GM12872 (cell line): ENCODE measurements around the gene RAB9B.
A peak's percentile ranks its signal among the peaks of the same experiment; 100 is the strongest.

Source experiments
- CTCF ChIP-seq: IDR thresholded peaks from 3 replicates; pipeline ENCODE4 v1.5.1; 2011; ENCODE audit warnings: low read depth, mild to moderate bottlenecking, low read length, moderate library complexity; ENCODE audit not compliant: insufficient read depth

Gene RAB9B

DNA sequence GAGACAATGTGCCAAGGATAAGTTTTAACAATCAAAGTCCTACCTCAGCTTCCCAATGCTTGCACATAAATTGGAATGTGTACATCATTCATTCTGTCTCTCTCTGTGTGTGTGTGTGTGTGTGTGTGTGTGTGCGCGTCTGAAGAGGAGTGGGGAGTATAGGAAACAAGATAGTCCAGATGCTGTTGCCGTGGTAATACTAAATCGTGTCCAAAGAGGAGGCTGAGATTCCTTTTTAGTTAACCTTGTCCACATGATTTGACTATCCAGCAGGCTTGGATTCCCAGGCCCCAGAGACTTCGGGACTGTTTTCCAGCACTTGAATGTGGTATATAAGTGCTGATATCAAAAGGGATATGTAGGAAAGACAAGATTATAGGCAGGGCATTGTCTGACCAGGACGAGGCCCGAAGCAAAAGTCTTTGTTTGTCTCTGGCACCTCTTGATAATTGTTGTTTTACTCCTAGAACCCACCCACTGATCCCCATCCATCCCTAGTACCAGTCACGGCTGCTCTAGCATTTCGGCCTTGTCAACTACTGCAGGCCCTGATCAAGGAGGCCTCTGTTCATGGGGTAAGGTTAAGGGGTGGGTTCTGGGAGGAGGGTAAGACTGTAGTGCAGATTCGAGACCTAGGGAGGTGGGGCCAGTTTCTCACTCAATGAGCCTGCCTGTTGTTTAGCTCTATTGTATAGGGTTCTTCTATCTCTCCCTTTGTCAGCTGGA lies 51.6 kb downstream of the RAB9B start:
- no peak for TF ChIP-seq CTCF

GRCh38 chrX:103779141-103779789 lies 52.8 kb downstream of the RAB9B start:
- TF ChIP-seq CTCF = no peak

DNA sequence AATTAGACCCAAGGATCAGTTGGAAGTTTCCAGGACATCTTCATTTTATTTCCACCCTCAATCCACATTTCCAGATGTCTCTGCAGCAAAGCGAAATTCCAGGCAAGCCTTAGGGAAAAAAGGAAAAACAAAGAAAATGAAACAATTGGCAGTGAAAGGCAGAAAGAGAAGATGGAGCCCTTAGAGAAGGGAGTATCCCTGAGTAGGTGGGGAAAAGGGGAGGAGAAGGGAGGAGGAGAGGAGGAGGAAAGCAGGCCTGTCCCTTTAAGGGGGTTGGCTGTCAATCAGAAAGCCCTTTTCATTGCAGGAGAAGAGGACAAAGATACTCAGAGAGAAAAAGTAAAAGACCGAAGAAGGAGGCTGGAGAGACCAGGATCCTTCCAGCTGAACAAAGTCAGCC lies 55.5 kb downstream of the RAB9B start, which contains the start of gene PLP1:
PLP1 (plus strand) TSS at position 295 of the 400 bp plus-strand sequence. CDS start 156 bp downstream, outside the sequence.
- no peak for TF ChIP-seq CTCF

DNA sequence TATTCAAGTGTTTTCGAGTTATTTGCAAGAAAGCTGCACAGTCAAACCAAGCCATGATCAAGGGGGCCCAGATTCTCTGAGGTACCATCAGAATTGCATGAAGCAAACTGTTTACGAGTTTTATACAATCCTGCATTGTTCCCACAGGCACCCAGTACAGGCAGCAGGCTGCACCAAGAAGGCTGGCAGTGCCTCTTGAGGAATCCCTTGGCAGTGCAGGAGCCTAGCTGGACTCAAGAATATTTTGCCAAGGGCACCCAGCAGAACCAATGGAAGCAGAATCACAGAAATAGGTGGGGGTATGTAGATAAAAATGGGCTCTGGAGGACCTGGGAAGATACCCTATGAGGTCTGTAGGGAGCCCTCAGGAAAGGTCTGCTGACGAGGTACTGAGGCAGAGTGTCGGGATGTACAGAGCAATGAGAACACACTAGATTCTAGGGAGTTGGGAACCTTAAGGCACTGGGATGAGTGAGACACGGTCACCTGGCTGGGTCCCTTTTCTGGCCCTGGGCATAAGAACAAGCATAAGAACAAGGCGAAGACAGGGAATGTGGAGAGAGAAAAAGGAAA lies 57.9 kb downstream of the RAB9B start:
- TF ChIP-seq CTCF = peak; percentile 35

- no peak for TF ChIP-seq CTCF
Measured at GRCh38 chrX:103773445-103773844, 58.6 kb downstream of the RAB9B start.
